GM11168 (cell line): ENCODE data around the gene COL2A1.

Experiments
- in situ Hi-C: fragments of 300-500 bp; cut with MboI; formaldehyde crosslinking; loops from one replicate; pipeline ENCODE4 v1.12.0; 2022; ENCODE audit warnings: low sequenced_read_pairs; ENCODE audit not compliant: unreplicated experiment

COL2A1 gene

GRCh38 chr12:48031135-48031960, 27.1 kb upstream of the COL2A1 start:
- in situ Hi-C loops: no loop called here

DNA sequence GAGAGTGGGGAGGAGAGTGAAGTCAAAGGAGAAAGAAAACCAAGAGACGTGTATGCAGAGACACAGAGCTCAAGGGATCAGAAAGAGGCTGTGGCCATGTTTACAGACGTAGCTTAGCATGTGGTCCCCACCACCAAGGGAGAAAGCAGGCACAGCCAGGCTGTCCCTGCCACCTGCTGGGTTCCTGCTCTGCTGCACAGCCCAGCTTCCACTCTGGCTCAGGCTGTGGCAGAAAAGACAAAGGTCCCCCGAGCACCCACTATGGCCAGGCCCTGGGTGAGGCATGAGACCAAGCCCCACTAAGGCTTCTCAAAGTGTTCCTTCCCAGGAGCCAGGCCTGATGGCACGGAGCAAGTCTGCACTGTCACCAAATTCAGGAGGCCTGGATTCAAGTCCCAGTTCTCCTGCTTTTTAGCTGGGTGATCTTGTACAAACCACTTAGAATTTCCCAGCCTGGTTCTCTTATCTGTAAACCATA, 25.9 kb upstream of the COL2A1 start:
- in situ Hi-C loops: no loop called here

GRCh38 chr12:48029491-48030172, 25.4 kb upstream of the COL2A1 start:
- in situ Hi-C loops: no loop called here

- in situ Hi-C loops: no loop called here
These were observed 24.5 kb upstream of the COL2A1 start for GRCh38 chr12:48028541-48029431.

GRCh38 chr12:48027183-48028002, 23.1 kb upstream of the COL2A1 start:
- in situ Hi-C loops: no loop called here

- in situ Hi-C loops: no loop called here
These were observed 22.0 kb upstream of the COL2A1 start for GRCh38 chr12:48026060-48026827.

GRCh38 chr12:48025281-48025680, 21.0 kb upstream of the COL2A1 start:
- in situ Hi-C loops: no loop called here

- in situ Hi-C loops: no loop called here
These were observed 20.5 kb upstream of the COL2A1 start for GRCh38 chr12:48024735-48025134.

GRCh38 chr12:48023386-48023785, 19.1 kb upstream of the COL2A1 start:
- in situ Hi-C loops: no loop called here

GRCh38 chr12:48022676-48023385, 18.6 kb upstream of the COL2A1 start:
- in situ Hi-C loops: no loop called here

DNA sequence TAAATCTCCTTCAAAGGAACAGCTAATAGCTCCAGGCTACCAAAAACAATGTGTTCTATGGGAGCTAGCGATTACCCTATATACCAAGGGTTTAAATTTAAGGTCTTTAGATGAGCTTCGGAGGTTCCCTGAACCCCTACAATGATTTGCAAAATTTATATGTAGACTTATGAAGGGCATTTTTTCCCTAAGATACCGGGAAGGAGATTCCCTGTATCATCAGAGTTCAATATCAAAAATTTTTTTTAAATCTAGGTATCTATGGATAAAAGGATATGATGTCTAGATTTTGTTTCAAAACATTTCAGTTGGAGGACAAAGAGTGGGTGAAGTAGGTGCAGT, 17.9 kb upstream of the COL2A1 start:
- in situ Hi-C loops: no loop called here

DNA sequence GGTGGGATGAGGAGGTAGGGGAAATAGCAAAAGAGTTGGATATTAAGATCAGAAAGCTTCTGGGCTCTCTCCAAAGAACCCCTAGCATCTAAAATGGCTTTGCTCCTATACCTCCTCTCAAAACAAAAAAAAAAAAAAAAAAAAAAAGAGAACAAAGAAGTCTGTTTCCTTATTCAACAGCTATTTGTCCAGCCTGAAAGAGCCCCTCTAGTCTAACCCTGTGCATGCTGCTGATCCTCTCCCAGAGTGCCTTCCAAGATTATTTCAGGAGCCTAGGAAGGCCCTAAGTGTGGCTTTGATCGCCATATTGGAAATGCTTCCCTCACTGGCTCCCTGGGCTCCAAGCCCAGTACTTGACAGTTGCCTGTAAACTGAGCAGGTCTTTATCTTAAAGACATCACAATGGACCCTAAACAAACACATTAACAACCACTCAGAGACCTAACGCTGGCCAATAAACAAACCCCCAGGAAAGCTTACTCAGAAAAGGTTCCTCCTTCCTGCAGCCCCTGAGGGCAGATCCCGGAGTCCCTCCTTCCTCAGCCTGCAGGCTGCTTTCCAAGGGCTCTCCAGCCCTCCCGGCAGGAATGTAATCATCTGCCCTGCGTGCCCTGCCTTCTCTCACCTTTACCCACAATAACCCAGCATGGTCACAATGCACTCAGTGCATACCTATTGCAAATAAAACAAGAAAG, 17.4 kb upstream of the COL2A1 start:
- in situ Hi-C loops: no loop called here

GRCh38 chr12:48019639-48020265, 15.5 kb upstream of the COL2A1 start:
- in situ Hi-C loops: no loop called here

- in situ Hi-C loops: no loop called here
These were observed 14.3 kb upstream of the COL2A1 start for GRCh38 chr12:48018618-48018995.

DNA sequence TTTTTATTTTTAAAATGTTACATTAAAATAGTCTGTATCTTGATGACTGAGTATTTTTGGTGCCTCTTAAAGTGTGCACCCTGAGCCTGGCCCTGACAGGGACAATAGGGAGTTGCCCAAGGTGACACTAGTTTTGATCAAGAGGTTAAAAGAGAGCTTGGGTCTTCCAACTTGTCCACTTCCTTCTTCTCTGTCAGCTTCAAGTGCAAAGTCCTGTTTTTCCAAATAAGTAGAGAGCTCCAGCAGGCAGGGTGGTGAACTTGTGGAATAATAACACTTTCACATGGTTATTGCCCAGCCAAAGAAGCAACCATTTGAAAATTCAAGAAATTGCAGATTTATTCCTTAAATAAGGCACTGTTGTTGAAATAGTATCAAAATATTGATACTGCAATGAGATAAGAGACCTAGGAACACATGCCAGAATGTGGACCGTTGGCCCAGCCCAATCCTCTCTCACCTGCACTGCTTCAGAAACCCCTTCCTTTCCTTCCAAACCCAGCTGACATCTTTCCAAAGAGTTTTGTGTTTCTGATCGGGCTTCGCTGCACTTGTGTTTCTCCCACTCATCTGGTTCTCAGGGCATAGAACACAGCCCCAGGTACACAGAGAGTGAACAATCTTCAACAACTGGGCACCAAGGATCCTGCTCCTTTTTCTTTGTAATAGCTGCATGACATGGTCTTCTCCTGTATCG, 13.8 kb upstream of the COL2A1 start:
- in situ Hi-C loops: no loop called here

DNA sequence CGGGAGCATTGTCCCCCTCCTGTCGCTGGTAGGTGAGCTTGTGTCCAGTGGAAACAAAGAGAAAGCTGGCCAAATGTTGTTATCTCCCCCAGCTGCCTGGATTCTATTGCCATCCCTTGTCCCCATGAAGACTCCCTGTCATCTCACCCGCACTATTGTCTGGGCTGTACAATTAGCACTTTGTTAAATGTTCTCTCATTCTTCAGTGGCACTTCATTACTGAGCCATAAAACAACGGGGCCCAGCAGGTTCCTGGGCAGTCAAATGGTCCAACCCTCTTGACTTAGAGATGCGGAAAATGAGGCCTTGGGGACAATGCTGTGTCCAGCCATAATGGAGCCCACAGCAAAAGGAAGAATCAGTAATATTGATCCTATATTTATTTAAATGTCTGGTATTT, 13.2 kb upstream of the COL2A1 start:
- in situ Hi-C loops: no loop called here
